ENCODE results near the gene RPS3.

GRCh38 chr11:75355051-75355450 lies 44.3 kb upstream of the RPS3 start:
- no peak for TF ChIP-seq CTCF (IDR thresholded peaks at IDR 0.05 in 4 of 5, conservative IDR thresholded peaks at IDR 0.05 in 1 of 5)
- no peak for TF ChIP-seq POLR2A (IDR thresholded peaks at IDR 0.05)
